ENCODE results near the gene HSCB.

HSCB gene

GRCh38 chr22:28741200-28741784 lies 547 bp upstream of the HSCB start:
- DNase-seq: no peak
- Histone ChIP-seq H3K9me3 (replicated peaks; ENCODE audit: insufficient read depth, low read length) (no peaks in the 10 kb centered on the region), H3K36me3 (replicated peaks; ENCODE audit: insufficient read depth, low read length) (0 out of 2 replicates have a peak, but pooled peaks cover 4% of the 10 kb centered on the region), H3K79me2 (ENCODE audit: low read length) (peaks cover 72% of the 10 kb centered on the region), H3K4me2 (ENCODE audit: low read depth, low read length) (peak overlapping the region; percentile 91), H2AFZ (ENCODE audit: low read length) (peak overlapping the region; percentile 84), H3K27me3 (replicated peaks; ENCODE audit: insufficient read depth, low read length) (no peaks in the 10 kb centered on the region), H3K9me2 (replicated peaks; ENCODE audit: insufficient read depth, low read length) (no peaks in the 10 kb centered on the region), H3K9ac (ENCODE audit: low read length) (peak overlapping the region; percentile 93), H4K20me1 (ENCODE audit: insufficient read depth, low read length) (no peaks in the 10 kb centered on the region), H3F3A (ENCODE audit: insufficient read depth, low read length) (peaks cover 4% of the 10 kb centered on the region; the same call in 1 of the 2 replicates), H3K4me3 (ENCODE audit: low read length) (peak overlapping the region; percentile 99), H3K4me1 (ENCODE audit: low read length) (peaks cover 10% of the 10 kb centered on the region; the same call in 1 of the 2 replicates), H3K27ac (ENCODE audit: low read length) (peak overlapping the region; percentile 52; the same call in 1 of the 2 replicates)
- TF ChIP-seq EZH2phosphoT487 (IDR thresholded peaks at IDR 0.05; ENCODE audit: low read length) (no peak), CTCF (IDR thresholded peaks at IDR 0.05; ENCODE audit: low read length) (peak; percentile 14)

- TF ChIP-seq EZH2phosphoT487 (IDR thresholded peaks at IDR 0.05; ENCODE audit: low read length) (no peak), CTCF (IDR thresholded peaks at IDR 0.05; ENCODE audit: low read length) (no peak), EZH2 (optimal IDR thresholded peaks at IDR 0.05; ENCODE audit: low read depth, low read length) (no peak)
- H3K9ac ChIP-seq (ENCODE audit: low read length): peak overlapping the region; percentile 93; the same call in 1 of the 2 replicates
- H3K9me3 ChIP-seq (replicated peaks; ENCODE audit: insufficient read depth, low read length): no peaks in the 10 kb centered on the region
- peak overlapping the region; percentile 99 for H2AFZ ChIP-seq (ENCODE audit: low read length)
- H3K36me3 ChIP-seq (replicated peaks; ENCODE audit: insufficient read depth, low read length): 0 out of 2 replicates have a peak, but pooled peaks cover 4% of the 10 kb centered on the region
- peak overlapping the region; percentile 83; the same call in 1 of the 2 replicates for H3K27ac ChIP-seq (ENCODE audit: low read length)
- no peaks in the 10 kb centered on the region for H3K27me3 ChIP-seq (replicated peaks; ENCODE audit: insufficient read depth, low read length)
- no peaks in the 10 kb centered on the region for H4K20me1 ChIP-seq (ENCODE audit: insufficient read depth, low read length)
- no peaks in the 10 kb centered on the region for H3K9me2 ChIP-seq (replicated peaks; ENCODE audit: insufficient read depth, low read length)
- peaks cover 4% of the 10 kb centered on the region; the same call in 1 of the 2 replicates for H3F3A ChIP-seq (ENCODE audit: insufficient read depth, low read length)
- H3K4me3 ChIP-seq (ENCODE audit: low read length): peak overlapping the region; percentile 99
- H3K4me1 ChIP-seq (ENCODE audit: low read length): peaks cover 10% of the 10 kb centered on the region; the same call in 1 of the 2 replicates
- peaks cover 60% of the 10 kb centered on the region for H3K79me2 ChIP-seq (ENCODE audit: low read length)
- DNase-seq: no peak
- H3K4me2 ChIP-seq (ENCODE audit: low read depth, low read length): peak overlapping the region; percentile 79
These were observed 723 bp downstream of the HSCB start for GRCh38 chr22:28742562-28742962.

GRCh38 chr22:28743852-28744251 lies 2.0 kb downstream of the HSCB start:
- Histone ChIP-seq H3F3A (ENCODE audit: insufficient read depth, low read length) (peaks cover 8% of the 10 kb centered on the region; the same call in 1 of the 2 replicates), H3K9ac (ENCODE audit: low read length) (no peak overlapping the region), H3K36me3 (replicated peaks; ENCODE audit: insufficient read depth, low read length) (peaks cover 4% of the 10 kb centered on the region; the same call in 1 of the 2 replicates), H3K4me1 (ENCODE audit: low read length) (peaks cover 13% of the 10 kb centered on the region), H4K20me1 (ENCODE audit: insufficient read depth, low read length) (no peaks in the 10 kb centered on the region), H3K4me2 (ENCODE audit: low read depth, low read length) (no peak overlapping the region), H3K27ac (ENCODE audit: low read length) (no peak overlapping the region), H2AFZ (ENCODE audit: low read length) (no peak overlapping the region), H3K9me2 (replicated peaks; ENCODE audit: insufficient read depth, low read length) (no peaks in the 10 kb centered on the region), H3K4me3 (ENCODE audit: low read length) (no peak overlapping the region), H3K27me3 (replicated peaks; ENCODE audit: insufficient read depth, low read length) (no peaks in the 10 kb centered on the region), H3K79me2 (ENCODE audit: low read length) (peaks cover 47% of the 10 kb centered on the region), H3K9me3 (replicated peaks; ENCODE audit: insufficient read depth, low read length) (no peaks in the 10 kb centered on the region)
- TF ChIP-seq EZH2 (optimal IDR thresholded peaks at IDR 0.05; ENCODE audit: low read depth, low read length): no peak
- no peak for TF ChIP-seq EZH2phosphoT487 (IDR thresholded peaks at IDR 0.05; ENCODE audit: low read length)
- TF ChIP-seq CTCF (IDR thresholded peaks at IDR 0.05; ENCODE audit: low read length): no peak
- DNase-seq: no peak
